Hepatocyte (in vitro differentiated cells): ENCODE results near the gene ANKRD2.

ENCODE experiments used
- CTCF ChIP-seq: fragments of 200-600 bp; sonication (generic); IDR thresholded peaks from 2 replicates; pipeline ENCODE4 v1.5.1; 2016; ENCODE audit warnings: antibody characterized with exemption, mild to moderate bottlenecking; ENCODE audit not compliant: poor library complexity
- EZH2 ChIP-seq: fragments of 200-600 bp; sonication (generic); IDR thresholded peaks from 2 replicates; pipeline ENCODE4 v1.6.1; 2016; ENCODE audit warnings: antibody characterized with exemption, mild to moderate bottlenecking, borderline replicate concordance
- EZH2phosphoT487 ChIP-seq: fragments of 200-600 bp; sonication (generic); IDR thresholded peaks from one replicate; pipeline ENCODE4 v1.6.1; 2018; ENCODE audit warnings: antibody characterized with exemption, mild to moderate bottlenecking, low read depth, moderate library complexity; ENCODE audit not compliant: unreplicated experiment, severe bottlenecking

GRCh38 chr10:97522937-97523336 is 49.6 kb upstream of the ANKRD2 start:
- TF ChIP-seq CTCF: no peak
- TF ChIP-seq EZH2: no peak
- no peak for TF ChIP-seq EZH2phosphoT487
